ENCODE measurements around the gene CDH2.
A peak's percentile ranks its signal among the peaks of the same experiment; 100 is the strongest.

CDH2 gene

DNA sequence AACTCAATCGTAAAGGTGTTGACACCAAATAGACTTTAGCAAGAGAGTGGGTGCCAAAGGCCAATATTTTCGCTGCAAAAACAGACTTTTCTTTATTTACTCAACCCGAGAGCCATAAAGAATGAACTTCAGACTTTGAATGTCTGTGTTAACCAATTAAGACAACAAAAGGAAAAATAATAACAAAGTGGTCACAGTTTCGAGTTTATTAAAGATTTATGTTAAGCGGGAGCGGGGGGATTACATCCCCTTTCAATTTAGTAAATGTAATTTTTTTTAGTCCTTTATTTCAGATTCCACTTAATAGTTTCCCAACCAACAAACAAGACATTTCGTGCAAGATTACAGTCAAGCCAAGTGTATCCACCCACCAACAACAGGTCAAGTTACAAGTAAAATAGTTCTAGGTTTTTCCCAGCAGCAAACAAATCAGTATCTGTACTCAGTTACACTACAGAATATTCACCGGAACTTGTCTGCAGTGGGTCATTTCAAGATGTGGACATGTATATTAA lies 9.0 kb downstream of the CDH2 start:
- no peak for DNase-seq

DNA sequence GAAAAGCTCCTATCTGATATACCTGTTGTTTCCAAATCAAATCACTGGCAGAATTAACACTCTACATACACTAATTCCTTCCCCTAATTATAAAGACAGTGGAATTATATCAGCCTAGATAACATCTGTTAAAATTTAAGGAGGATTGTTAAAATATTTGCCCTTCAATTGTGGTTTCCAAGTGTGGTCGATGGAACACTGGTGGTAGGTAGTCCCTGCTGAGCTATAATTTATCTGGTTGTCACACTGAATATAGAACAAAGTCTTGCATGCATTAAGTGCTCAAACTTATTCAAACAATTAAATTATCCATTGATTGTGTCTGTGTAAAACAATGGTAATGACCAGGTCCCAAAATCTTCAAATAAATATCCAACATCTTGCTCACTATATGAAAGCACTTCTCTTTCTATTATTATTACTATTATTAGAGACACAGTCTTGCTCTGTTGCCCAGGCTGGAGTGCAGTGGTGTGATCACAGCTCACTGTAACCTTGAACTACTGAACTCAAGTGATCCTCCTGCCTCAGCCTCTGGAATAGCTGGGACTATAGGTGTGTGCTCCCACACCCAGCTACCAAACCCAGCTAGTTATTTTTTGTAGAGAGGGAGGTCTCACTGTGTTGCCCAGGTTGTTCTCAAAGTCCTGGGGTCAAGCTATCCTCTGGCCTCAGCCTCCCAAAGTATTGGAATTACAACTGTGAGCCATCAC lies 12.0 kb downstream of the CDH2 start:
- no peak for DNase-seq

DNA sequence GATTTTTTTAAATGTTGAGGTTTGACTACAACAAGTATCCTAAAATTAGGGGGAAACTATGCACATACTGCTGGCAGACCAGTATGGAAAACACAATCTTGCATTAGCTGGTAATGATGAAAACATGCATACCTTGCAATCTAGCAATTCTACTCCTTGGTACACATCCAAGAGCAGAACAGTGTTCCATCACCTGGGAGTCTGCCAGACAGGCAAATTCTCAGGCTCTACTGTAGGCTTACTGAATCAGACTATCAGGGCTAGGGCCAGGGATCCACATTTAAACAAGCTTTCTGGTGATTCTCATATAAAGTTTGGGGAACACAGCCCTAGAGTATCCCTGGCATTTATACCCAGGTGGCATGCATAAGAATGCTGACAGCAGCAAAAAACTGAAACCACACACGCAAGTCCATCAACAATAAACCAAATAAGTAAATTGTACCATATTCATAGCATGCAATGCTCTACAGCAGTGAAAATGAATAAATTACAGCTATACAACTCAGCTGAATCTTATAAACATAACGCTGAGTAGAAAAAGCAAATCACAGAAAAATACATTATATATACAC lies 13.6 kb downstream of the CDH2 start:
- DNase-seq, result no peak

DNA sequence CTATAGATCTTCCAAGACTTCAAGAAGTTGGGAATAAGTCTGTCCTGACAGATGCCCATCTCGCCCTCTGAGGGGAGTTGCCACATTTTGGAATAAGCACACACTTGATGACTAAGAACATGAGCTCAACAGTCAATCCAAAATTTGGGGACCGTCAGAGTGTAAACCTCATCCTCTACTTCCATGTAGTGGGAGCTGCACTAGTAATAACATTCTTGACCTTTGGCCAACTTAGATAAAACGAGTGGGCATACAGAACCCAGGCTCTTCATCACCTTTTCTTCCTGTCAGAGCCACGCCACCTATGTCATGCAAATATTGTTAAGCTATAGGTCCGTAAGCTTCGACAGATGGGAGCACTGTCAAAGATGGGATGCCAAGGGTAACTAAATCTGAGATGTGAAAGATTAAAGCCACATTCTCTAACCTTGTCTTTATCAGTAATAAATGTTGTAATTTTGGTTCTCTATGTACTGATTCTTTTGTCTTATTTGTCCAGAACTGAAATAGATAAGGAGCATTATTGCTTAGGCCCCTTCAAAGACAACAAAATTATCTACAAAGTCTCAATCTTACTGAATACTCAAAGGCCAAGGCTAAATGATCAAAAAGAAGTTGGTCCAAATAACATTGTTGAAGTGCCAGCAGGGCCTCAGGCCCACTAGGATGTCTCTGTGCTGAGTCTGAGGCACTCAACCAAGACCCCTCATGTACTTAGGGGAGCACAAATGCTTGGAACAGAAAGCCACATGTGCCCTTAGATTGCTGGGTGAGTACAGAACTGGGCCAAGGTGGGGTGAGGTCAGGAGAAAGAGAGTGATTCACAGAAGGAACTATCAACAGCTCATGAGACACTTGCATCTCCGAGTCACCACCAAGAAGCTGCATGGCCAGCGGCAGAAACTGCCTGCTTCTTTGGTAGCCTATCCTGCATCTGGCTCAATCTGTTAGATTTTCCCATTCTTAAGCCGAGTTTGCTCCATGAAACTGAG lies 15.0 kb downstream of the CDH2 start:
- DNase-seq, result no peak

DNA sequence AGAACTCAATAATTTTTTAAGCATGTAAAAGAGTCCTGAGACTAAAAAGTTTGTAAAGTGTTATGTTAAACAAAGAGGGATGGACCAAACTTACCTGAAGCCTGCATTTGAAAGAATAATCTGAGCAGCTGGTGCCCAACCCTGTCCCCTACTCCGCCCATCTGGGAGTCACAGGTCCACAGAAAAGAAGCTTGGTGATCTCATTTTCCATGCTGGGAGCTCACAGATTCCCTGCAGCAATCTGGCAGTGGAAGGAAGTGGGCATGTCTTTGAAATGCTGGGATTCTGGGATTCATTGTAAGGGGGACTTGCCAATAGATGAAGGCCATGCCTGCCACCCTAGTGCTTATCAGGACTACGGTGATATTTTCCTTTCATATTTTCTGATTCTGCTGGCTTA lies 17.9 kb downstream of the CDH2 start:
- DNase-seq, result no peak

DNA sequence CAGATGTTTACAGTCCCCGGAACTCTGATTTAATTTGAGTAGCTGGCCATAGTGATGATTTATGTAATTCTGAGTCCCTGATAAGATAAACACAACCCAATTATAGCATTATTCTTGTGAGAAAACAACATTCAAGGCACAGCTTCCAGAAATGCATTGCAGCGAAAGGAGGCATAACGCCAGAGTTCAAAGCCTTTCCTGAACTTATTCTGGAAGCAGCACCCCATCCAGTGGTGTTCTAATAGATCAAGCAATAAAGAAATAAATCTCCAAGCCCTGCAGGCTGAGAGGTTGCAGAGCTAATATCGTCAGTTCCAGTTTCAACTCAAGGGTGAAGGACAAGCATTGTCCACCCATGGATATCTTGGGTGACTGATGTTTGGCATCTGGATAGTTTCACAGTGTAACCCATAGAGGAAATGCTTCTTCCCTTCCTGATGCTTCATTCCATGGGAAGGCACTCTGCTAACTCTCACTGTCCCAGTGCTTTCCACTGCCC lies 18.8 kb downstream of the CDH2 start:
- DNase-seq, result no peak

DNA sequence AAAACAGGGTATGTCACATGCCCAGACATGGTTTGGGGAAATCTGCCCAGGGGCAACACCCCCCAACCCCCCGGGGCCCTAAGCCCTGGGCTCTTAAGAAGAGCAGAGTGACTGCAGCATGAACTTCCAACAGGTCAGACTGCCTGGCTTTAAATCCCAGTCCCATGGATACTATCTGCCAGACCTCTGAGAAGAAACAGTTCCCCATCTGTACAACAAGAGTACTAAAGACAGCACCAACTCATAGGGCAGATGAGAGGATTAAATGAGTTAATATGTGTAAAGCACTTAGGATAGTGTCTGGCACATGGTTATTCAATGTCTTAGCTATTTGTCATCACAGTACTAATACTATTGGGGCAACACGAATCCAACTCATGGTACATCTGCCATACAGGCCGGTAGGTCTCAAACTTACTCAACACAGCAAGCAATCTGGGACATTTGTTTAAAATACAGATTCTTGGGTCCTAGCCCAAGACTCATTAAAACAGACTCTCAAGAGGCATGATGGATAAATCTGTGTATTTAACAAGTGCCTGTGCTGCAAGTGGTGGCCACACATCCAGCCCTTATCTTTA lies 23.4 kb downstream of the CDH2 start:
- DNase-seq, result no peak

DNA sequence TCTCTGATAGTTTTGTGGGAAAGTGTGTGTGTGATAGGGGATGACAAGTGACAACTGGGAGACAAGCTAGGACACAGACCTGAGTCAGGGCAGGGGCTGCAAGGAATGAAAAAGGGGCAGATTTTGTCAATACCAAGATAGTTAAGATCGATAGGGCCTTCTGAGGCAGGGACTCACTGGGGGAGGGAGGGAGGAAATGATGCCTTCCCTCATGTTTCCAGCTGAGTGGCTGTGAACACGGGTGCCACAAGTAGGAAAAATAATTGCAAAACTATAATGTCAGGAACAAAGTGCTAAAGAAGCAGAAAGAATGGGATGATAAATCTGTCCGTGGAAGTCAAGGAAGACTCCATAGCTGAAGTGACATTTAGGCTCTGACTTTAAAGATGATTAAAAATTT lies 24.2 kb downstream of the CDH2 start:
- DNase-seq, result no peak

DNA sequence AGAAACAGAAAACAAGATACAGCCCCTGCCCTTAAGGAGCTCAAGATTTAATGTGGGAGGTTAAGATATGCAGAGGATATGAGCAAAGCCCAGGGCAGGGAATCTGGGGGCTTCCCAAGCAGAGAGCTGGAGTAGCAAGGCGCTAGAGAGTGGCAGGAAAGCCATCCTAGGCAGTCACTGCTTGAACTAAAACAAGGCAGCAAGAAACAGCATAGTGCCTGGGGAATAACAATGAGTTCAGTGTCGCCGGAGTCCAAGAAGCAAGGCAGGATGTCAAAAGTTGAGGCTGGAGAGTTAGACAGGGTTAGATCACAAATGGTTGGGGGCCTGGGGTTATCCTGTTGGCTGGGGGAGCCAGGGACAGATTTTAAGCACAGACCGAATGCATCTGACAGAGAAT lies 24.6 kb downstream of the CDH2 start:
- DNase-seq, result no peak

DNA sequence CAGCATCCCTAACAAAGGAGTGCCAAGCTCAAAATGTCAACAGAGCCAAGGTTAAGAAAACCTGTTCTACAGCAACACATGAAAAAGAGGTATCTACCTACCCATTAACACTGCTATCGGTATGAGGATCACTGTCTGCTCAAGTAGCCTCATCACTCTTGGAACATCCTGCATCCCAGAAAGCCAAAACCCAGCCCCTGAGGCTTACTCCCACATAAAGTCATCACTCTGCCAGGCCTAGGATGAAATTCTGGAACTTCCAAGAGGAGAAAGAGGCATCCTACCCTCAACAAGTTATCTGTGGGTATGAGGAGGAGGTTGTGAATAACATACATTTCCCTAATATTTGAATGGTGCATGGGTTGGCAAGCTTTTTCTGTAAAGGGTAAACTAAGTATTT lies 25.5 kb downstream of the CDH2 start:
- peak; percentile 47 for DNase-seq

DNA sequence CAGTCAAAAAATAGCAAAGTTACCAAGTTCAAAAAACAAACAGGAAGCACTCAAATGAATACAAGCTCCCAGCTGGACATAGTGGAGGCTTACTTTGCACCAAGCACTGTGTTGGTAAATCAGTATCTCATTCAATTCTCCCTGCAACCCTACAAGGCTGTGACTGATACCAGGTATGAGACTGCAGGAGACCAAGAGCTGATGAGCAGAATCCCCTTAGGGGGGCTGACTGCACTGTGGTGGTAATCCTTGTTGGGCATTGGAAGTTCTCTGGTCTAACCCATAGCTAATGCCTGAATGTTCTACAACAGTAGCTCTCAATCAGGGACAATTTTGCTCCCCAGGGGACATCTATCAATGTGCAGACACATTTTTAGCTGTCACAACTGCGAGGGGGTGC lies 26.0 kb downstream of the CDH2 start:
- DNase-seq, result no peak

DNA sequence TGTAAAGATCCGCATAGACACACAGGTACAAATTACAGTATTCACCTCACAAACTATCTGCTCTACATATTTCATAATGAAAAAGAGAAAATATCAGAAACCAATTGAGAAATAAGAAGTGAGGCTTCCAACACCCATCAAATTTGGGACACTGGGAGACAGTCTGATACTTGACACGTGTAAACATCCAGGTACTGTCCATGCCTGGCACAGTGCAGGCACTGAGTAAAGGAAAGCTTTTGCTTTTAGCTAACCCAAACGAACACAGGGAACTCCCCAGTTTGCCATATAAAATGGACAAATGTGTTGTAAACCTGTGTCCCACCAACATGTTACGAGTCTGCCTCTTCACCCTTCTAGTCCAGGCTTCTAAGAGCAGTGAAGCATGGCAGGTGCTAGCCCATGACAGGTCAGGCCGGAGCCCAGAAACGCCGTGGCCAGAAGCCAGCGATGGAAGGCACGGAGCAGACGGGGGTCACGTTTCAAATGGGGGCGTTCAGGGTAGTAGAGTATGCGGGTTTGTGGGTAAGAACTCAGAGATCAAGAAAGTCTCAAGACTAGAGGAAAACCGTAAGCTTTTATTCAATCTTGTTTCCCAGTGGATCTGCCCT lies 27.0 kb downstream of the CDH2 start:
- peak; percentile 44 for DNase-seq

DNA sequence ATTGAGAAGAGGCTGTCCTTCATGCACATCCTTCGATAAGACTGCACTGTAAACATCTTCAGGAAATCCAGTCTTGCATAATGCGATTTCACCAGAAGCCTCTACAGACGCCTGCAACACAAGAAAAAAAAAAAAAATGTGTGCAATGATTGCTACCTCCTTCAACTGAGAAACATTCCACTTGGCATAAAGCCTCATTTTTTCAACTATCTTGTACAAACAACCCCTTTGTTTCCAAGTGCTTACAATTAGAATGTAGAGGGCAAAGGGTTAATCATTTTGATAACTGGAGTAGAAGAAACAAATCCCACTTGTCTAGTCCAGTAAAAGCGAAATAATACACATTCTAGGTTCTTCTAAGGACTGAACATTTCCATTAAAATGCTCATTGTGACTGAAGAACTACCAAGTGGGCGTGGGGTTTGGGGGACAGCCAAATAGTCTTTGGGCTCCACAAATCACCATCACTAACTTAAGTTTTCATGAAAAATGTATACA lies 29.2 kb downstream of the CDH2 start:
- no peak for DNase-seq

DNA sequence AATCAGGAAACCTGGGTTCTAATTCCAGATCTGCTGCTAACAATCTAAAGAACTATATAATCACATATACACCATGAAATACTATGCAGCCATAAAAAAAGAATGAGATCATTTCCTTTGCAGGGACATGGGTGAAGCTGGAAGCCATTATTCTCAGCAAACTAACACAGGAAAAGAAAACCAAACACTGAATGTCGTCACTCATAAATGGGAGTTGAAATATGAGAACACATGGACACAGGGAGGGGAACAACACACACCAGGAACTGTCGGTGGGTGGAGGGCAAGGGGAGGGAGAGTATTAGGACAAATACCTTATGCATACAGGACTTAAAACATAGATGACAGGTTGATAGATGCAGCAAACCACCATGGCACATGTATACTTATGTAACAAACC lies 33.2 kb downstream of the CDH2 start:
- no peak for DNase-seq

DNA sequence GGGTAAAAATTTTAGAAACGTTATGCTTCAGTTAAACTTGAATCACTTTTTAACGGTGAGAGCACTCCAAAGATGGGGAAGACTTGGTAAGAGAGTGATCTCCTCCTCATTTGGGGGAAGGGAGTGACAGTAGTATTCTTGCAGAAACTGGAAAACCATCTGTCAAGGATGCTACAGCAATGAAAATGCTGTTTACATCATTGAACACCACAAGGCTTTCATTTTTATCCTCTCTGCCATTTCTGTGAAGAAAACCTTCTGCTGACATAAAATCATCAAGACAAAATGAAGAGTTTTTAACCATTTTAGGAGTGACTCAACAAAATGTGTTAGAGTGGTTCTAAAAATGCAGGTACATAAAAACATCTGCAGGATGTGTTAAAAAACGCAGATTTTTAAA lies 38.1 kb downstream of the CDH2 start:
- no peak for DNase-seq

DNA sequence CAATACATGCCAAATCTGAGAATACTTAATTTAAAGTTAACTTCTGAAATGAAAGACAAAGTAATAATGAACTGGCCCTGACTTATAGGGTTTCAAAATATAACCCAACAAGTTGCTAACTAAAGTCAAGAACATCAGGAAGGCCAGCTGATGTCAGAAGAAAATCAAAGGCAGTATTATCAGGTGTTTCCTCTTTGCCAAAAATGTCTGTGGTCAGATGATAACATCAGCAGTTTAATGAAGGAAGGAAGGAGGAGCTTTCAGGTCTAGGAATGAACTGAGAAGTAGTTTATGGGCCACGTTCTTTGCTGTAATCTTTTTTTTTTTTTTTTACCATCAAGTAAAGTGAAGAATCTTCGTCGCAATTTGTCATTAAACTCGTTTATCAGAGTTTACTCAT lies 40.9 kb downstream of the CDH2 start:
- no peak for DNase-seq

DNA sequence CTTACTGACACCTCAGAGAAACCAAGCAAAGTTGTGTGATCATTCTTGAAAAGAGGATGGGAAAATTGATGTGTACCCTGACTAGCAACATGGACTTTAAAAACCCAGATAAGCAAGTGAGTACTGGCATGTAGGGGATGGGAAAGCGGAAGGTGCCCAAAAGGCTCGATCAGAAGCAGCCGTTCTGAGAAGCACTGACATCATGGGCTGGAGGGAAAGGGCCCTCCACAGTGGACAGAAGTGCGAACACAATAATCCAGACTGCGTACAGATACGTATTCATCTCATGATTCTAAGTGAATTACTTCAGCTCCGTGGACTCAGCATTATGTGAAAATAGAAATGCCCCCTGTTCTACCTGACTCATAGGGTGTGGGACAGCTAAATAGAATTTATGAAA lies 42.2 kb downstream of the CDH2 start:
- no peak for DNase-seq

DNA sequence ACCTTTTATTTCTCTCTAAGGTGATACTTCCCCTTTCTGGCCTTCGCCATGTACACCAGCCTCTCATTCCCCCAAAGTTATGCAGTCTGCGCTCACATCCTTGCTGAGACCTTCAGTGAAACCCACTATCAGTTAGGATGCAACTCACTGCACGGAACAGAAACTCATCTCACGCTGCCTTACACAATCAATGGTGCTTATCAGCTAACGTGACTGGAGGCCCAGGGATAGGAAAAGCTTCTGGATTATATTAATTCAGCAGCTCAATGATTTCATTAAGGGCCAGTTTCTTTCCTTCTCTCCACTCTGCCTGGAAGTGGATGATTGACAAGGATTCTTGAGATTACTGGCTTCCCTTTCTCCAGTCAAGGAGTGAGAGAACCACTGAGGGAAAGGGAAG lies 44.8 kb downstream of the CDH2 start:
- no peak for DNase-seq

DNA sequence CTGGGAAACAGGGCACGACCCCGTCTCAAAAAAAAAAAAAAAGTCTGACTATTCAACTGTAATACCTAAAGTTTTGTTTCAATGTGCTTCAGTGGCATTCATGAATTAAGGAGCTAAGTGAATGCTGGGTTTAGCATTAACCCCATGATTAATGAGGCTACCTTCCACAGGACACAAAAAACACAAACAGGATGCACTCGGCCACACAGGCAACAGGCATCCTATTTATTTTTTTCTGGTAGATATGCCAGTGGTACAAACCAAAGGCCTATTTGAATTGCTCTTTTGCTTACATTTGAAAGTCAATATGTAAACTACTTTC lies 48.3 kb downstream of the CDH2 start:
- no peak for DNase-seq

DNA sequence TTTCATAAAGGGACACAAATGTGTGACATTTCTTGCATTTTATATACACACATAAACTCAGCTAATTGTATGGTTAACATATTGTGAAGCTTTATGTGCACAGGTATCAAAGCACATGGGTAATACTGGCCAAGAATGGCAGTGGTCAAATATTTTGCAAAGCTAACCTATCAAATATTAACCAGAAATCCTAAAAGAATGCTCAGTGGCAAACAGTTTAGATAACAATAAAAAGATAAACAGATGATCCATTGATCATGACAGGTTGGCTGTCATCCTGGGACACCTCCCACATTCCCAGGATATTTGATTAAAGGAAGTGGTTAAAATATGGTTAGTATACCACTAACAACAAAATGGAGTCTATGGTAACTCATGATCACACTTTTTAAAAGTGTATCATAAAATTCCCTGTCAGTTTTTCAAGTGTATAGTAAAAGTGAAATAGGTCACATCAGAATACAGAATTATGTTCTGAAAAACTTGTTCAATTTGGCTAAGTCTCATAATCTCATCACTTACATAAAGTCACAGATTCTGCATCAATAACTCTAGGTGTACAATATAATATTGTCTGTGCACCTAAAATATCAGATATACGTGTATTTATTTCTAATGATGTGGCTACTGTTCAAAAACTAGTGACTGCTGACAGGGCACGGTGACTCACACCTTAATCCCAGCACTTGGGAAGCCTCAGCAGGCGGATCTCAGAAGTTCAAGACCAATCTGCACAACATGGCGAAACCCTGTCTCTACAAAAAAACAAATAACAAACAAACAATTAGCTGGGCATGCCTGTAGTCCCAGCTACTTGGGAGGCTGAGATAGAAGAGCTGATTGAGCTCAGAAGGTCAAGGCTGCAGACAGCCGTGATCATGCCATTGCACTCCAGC lies 48.9 kb downstream of the CDH2 start:
- no peak for DNase-seq

DNA sequence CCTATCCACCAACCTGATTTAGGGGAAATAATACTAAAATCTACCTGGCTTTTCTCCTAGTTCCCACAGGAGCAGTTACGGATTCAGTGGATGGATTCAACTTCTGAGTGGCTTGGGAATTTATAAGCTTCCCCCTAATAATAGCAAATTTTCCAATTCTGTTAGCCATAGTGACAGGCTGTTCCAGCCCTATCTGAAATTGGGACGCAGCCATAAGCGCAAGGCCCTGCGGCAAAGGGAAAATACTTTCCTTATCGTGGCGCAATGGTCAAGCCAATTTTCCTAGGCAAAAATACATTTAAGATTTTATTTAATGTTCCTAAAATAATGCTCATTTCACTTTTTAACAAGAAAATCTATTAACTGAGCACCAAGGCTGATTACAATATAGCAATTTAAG lies 49.7 kb downstream of the CDH2 start:
- no peak for DNase-seq

DNA sequence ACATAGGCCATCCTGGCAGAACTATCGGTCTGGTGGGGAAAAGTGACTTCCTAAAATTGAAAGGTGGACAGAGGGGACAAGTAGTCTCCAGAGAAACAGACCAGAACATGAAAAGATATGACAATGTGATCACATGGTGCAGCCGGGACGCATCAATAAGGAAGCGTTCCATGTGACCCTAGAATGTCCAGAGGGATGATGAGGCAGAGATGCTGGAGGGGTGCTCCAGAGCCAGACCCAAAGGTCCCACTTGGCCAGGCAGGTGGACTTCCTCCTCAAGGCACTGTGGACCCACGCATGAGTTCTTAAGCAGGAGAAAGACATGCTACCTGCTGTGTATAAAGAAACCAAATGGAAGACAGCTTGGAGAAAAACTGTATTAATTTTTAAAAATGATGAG lies 50.2 kb downstream of the CDH2 start:
- DNase-seq, result no peak

All from NCI-H510A treated with DMSO at 0.1 percent for 48 hours (cell line).